ENCODE data around the gene ARL3. TPM values are rescaled to one million over a fixed set of nuclear protein-coding genes. Genes with fewer than 3 reads are reported as not detected.

The ARL3 gene
- polyA plus RNA-seq, 1 experiment: 8.1 TPM

DNA sequence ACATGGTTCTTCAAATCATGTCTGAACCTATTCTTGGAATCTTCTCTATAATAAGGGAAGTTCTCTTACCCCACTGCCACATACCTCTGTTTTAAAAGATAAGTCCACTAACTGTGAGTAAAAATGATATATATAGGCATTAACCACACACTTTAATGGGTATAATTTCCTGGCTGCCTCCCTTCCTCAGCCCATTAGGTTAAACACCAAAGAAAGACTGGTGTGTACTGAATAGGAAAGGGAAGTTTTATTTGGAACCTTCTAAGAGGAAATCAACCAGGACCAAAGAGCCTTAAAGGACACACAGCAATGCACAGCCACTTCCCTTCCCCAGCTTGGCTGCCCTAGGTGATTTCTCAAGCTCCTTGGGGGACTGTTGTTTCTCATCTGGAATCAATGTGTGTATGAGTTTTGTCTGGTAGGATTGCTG lies 24.5 kb upstream of the ARL3 start:
- ChIA-PET POLR2A (no interaction called here), CTCF (interaction anchor here (1.0 to 2.4 kb wide), 2 partner anchors 15 to 163 kb away, joined by 3 to 6 read pairs; no protein-coding TSS in a partner anchor)
- no peaks in the 10 kb centered on the region for H3K27me3 ChIP-seq (ENCODE audit: control insufficient read depth, insufficient read depth, low read length)
- peaks cover 1% of the 10 kb centered on the region for H3K36me3 ChIP-seq (ENCODE audit: control insufficient read depth, insufficient read depth, low read length)
- TF ChIP-seq, protein P1, sequence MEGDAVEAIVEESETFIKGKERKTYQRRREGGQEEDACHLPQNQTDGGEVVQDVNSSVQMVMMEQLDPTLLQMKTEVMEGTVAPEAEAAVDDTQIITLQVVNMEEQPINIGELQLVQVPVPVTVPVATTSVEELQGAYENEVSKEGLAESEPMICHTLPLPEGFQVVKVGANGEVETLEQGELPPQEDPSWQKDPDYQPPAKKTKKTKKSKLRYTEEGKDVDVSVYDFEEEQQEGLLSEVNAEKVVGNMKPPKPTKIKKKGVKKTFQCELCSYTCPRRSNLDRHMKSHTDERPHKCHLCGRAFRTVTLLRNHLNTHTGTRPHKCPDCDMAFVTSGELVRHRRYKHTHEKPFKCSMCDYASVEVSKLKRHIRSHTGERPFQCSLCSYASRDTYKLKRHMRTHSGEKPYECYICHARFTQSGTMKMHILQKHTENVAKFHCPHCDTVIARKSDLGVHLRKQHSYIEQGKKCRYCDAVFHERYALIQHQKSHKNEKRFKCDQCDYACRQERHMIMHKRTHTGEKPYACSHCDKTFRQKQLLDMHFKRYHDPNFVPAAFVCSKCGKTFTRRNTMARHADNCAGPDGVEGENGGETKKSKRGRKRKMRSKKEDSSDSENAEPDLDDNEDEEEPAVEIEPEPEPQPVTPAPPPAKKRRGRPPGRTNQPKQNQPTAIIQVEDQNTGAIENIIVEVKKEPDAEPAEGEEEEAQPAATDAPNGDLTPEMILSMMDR (IDR thresholded peaks at IDR 0.05; ENCODE audit: insufficient read depth, low read depth, low read length): no peak
- H3K4me3 ChIP-seq (ENCODE audit: low read depth, low read length): no peak overlapping the region
- no peak for DNase-seq (ENCODE audit: low read depth)

DNA sequence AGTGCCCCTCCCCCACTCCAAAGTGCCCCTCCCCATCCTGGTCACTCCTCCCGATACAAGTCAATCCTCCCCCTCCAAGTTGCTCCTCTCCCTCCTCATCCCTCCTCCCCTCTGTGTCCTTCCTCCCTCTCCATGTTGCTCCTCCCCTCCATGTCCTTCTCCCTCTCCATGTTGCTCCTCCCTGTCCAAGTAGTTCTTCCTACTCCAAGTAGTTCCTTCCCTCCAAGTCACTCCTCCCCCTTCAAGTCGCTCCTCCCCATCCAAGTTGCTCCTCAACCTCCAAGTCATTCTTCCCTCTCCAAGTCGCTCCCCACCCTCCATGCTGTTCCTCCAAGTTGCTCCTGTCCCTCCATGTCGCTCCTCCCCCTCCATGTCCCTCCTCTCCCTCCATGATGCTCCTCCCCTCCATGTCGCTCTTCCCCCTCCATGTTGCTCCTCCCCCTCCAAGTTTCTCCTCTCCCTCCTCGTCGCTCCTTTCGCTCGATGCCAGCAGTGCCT lies 20.9 kb upstream of the ARL3 start:
- ChIA-PET POLR2A (no interaction called here), CTCF (interaction anchor here (1.0 kb wide), 1 partner anchor 9 kb away, joined by 3 read pairs; no protein-coding TSS in a partner anchor)
- TF ChIP-seq, protein P1 (IDR thresholded peaks at IDR 0.05; ENCODE audit: insufficient read depth, low read depth, low read length): no peak
- no peak overlapping the region for H3K4me3 ChIP-seq (ENCODE audit: low read depth, low read length)
- H3K27me3 ChIP-seq (ENCODE audit: control insufficient read depth, insufficient read depth, low read length): no peaks in the 10 kb centered on the region
- H3K36me3 ChIP-seq (ENCODE audit: control insufficient read depth, insufficient read depth, low read length): peaks cover 3% of the 10 kb centered on the region
- DNase-seq (ENCODE audit: low read depth): no peak

DNA sequence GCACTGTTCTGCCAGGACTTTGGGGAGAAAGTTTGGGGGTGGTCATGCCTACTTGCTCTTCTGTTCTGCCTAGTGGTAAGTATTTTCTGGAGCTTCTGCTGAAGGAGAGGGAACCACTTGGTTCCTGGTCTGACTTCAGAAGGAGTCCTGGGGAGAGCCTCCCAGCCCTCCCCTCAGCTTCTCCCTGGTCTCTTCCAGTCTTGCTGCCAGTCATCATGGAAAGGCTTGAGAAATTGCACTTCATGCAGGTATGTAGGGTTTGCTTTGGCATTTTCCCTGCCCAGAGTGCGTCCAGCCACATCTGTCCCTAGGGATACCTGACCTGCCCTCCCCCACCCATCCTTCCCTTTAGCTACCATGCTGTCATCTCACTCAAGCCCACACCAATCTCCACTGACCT lies 18.5 kb upstream of the ARL3 start:
- POLR2A ChIA-PET: no interaction called here
- no peak for DNase-seq (ENCODE audit: low read depth)
- H3K27me3 ChIP-seq (ENCODE audit: control insufficient read depth, insufficient read depth, low read length): no peaks in the 10 kb centered on the region
- CTCF ChIA-PET: interaction anchor here (1.1 to 1.3 kb wide), 3 partner anchors 20 to 185 kb away, joined by 3 to 10 read pairs (median 6); no protein-coding TSS in a partner anchor
- no peak overlapping the region for H3K4me3 ChIP-seq (ENCODE audit: low read depth, low read length)
- TF ChIP-seq, protein P1 (IDR thresholded peaks at IDR 0.05; ENCODE audit: insufficient read depth, low read depth, low read length): no peak
- H3K36me3 ChIP-seq (ENCODE audit: control insufficient read depth, insufficient read depth, low read length): peaks cover 5% of the 10 kb centered on the region

DNA sequence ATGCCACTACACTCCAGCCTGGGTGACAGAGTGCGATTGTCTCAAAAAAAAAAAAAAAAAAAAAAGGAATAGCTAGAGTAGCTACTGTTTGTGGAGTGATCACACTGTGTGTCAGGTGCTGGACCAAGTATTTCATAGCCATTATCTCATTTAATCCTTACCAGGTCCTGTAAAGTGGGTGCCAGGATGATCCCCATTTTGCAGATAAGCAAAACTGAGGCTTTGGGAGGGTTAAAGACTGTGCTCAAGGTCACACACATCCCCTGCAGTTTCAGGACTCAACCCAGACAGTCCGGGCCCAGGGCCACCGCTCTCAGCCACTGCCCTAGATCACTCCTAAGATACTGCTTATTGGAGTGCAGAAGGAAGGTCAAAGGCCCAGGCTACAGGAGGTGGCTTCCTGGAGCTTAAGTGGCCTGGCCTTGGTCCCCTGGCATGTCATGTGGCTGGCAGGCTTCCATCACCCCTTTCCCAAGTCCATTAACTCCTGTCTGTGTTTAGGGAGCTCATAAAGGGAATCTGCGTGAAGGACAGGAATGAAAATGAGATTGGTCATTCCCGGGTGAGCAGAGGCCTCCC lies 17.1 kb upstream of the ARL3 start:
- Histone ChIP-seq H3K36me3 (ENCODE audit: control insufficient read depth, insufficient read depth, low read length) (peaks cover 5% of the 10 kb centered on the region), H3K27me3 (ENCODE audit: control insufficient read depth, insufficient read depth, low read length) (no peaks in the 10 kb centered on the region), H3K4me3 (ENCODE audit: low read depth, low read length) (no peak overlapping the region)
- no peak for DNase-seq (ENCODE audit: low read depth)
- ChIA-PET CTCF (interaction anchor here (0.7 to 1.9 kb wide), 6 partner anchors 10 to 172 kb away, joined by 3 to 6 read pairs (median 4); no protein-coding TSS in a partner anchor), POLR2A (interaction anchor here (0.6 kb wide), 1 partner anchor 98 kb away, joined by 4 read pairs; no protein-coding TSS in a partner anchor)
- TF ChIP-seq, protein P1 (IDR thresholded peaks at IDR 0.05; ENCODE audit: insufficient read depth, low read depth, low read length): no peak

Data from BJ (cell line).